HG02678 (cell line): ENCODE measurements around the gene PGGHG.
"Not testable (repeated sequence)": the region's sequence is repeated elsewhere in the genome, so short reads cannot be mapped to it uniquely, and the experiment has no call there.

ENCODE experiments used
- ATAC-seq: cut with Tn5 transposase; IDR thresholded peaks from one replicate; pipeline ENCODE4 v1.9.1; 2021; ENCODE audit warnings: mild to moderate bottlenecking, moderate library complexity; ENCODE audit not compliant: unreplicated experiment

Gene PGGHG

DNA sequence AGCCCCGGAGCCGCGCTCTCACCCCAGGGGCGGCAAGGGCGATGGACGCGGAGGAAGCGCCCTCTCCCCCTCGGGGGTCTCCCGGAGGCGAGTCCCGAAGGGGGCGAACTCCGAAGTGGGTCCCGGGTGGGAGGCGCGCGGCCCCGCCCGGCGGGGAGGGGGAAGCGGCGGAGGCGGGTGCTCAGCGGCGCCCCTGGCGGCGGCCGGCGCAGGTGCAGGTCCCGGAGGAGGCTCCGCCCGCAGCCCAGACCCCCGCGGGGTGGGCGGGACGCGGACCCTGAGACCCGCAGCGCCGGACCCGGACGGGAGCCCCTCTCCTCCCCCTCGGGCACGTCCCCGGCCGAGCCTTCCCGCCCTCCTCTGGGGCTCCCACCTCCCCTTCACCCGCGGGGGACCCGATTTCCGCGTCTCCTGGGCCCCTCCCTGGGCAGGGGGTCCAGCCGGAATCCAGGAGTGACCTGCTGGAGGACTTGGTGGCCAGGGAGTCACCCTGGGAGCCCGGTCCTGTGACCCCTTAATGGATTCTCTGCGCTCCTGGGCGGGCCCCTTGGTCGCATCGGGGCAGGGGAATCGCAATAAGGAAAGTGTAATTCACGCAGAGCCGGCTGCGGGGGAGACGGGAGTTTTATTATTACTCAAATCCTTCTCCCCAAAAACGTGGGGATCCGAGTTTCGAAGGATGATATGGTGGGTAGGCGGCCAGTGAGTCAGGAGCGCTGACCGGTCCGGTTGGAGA, 22.3 kb downstream of the PGGHG start:
- ATAC-seq: peak; percentile 39

DNA sequence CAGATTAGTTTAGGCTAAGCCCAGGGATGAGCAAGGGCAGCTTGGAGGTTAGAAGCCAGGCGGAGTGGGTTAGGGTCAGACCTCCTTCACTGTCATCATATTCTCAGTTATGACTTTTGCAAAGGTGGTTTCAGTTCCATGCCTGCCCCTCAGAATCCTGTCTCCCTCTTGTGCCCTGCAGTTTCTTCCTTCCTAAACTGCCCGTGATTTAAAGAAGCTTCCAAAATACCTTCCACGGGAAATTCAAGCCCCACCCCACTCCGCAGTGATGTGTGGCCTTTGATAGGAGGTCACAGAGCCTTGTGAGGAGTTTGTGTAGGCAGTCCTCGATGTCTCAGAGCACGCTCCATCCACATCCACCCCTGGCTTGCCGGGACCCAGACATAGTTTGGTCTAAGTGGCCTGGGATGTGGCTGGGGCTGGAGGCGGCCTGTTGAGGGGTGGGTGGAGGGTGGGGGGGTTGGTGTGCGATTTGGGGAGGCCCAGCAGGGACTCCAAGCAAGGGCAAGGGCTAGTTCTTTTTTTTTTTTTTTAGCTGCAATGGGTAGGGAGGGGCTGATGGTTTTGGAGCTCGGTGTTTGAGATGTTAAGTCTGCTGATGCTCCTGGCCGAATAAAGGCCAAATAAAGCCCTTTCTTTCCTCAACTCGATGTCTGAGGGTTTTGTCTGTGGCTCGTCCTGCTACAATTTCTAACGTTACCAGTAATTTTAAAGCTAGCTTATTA, 23.3 kb downstream of the PGGHG start:
- ATAC-seq: no peak

DNA sequence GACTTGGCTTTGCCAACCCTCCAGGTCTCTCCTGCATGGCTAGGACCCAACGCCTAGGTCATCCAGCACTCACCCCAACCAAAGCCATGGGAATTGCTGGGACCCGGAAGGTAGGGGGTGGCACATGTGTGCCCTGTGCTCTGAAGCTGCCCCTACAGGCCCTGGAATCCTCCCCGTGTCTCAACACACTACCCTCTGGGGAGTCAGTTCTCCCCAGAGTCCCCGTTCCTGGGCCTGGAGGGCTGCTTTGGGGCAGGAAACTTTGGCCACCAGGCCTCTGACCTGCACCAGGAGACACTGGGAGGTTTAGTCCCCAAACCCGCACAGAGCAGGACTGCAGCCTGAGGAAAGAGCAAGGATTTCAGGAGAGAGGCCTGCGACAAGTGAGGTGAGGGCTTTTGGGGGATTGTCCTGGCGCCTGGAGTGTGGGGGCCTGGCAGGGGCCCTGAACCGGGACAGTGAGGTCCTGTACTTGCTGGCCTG, 24.4 kb downstream of the PGGHG start:
- ATAC-seq: no peak

DNA sequence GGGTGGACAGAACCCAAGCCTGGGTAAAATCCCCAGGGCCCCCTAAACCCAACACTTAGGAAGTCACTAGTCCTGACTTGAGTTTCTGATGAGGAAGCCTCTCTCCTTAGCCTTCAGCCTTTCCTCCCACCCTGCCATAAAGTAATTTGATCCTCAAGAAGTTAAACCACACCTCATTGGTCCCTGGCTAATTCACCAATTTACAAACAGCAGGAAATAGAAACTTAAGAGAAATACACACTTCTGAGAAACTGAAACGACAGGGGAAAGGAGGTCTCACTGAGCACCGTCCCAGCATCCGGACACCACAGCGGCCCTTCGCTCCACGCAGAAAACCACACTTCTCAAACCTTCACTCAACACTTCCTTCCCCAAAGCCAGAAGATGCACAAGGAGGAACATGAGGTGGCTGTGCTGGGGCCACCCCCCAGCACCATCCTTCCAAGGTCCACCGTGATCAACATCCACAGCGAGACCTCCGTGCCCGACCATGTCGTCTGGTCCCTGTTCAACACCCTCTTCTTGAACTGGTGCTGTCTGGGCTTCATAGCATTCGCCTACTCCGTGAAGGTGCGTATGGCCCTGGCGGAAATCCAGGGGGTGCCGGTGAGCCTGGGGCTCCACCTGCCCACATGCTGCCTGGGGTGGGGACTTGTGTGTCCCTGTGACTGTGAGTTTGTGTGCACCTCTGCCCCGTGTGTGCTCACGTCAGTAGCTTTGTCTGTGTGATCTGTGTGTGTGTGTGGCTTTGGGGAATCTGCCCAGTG, 25.0 kb downstream of the PGGHG start, which contains the start of gene IFITM1:
Gene IFITM1 (plus strand): TSS at position 254 of the 767 bp plus-strand sequence. CDS start 131 bp downstream, at position 385.
- ATAC-seq: peak; percentile 29

DNA sequence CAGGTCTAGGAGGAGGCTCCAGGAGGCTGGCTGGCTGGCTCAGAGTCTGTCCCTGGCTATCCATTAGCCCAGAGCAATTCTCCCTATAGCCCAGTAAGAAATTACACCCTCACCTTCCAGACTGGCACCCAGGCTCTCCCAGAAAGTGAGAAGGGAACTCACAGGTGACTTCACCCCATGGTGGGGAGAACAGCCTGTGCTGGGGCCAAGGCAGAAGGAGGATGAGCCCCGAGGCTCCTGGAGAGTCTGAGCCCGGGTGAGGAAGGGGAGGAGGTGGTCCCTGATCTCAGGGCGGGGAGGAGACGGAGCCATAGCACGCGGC, 25.6 kb downstream of the PGGHG start:
- ATAC-seq: not testable (repeated sequence)

DNA sequence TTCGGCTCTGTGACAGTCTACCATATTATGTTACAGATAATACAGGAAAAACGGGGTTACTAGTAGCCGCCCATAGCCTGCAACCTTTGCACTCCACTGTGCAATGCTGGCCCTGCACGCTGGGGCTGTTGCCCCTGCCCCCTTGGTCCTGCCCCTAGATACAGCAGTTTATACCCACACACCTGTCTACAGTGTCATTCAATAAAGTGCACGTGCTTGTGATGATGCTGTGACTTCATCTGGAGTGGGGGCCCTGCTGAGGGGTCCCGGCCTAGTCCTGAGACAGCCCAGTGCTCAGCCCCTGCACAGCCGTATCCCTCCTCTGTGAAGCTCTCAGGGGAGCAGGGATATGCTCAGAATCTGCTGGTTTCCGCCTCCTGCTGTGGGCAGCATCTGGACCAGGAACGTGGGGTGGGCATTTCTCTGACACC, 26.1 kb downstream of the PGGHG start:
- no peak for ATAC-seq

DNA sequence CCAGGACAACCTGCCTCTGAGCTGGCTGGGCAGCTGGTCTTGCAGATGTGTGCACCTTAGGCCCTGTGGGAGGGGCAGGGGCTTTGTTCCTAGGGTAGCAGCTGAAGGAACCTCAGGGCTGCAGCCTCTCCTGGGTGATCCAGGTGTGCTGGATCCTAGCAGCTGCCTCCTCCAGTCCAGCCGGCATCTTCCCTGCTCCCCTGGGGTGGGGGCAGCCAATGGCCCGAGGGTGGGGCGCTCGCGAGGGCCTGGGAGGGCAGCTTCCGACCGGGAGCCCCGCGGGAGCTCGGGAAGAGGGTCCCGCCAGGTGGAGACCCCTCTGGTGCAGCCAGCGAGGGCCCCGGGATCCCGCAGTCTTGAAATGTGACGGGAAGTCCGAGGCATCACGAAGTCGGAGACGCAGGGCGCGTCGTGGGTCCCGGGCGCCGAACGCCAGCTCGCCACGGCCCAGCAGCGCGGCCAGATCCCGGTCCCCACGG, 26.6 kb downstream of the PGGHG start:
- ATAC-seq: no peak

DNA sequence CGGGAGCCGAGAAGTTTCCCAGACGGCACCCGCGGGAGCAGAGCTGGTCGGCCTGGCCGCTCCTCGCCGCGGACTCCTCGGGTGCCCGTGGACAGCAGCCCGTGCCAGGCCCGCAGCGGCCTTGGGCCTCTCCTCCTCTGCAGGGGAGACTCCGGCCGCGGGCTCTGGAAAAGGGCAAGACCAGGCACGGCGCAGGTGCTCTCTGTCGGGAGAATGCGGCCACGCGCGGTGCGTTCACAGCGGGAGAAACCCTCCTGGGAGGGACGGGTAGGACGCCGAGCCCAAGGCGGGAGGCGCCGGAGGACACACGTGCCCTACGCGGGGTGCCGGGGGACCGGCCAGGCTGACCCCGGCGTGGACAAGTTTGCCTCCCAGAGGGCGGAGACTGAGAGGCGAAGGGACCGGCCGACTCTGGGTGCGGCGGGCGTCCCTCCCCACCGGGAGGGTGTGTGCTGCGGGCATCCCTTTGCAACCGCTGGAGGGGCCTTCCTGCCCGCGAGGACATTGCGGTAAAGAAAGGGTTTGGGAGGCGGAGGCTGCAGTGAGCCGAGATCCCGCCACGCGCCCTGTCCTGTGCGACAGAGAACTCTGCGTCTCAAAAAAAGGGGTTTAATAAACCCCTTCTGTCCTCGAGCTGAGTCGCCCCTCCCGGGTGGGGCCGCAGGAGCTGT, 27.2 kb downstream of the PGGHG start:
- no peak for ATAC-seq

DNA sequence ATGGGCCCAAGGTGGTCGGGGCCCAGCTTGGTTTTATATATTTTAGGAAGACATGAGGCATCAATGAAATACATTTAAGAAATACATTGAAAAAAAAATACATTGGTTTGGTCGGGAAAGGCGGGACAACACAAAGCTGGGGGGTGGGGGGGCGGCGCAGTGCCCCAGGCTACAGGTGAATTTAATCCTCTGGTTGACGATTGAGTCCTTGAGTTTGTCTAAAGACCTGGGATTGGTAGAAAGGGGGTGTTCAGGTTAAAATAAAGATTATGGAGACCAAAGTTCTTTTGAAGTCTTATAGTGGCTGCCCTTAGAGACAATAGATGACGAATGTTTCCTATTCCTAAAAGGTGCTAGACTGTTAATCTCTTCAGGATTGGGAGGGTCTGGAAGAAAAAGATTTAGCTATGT, 28.0 kb downstream of the PGGHG start:
- ATAC-seq: no peak

DNA sequence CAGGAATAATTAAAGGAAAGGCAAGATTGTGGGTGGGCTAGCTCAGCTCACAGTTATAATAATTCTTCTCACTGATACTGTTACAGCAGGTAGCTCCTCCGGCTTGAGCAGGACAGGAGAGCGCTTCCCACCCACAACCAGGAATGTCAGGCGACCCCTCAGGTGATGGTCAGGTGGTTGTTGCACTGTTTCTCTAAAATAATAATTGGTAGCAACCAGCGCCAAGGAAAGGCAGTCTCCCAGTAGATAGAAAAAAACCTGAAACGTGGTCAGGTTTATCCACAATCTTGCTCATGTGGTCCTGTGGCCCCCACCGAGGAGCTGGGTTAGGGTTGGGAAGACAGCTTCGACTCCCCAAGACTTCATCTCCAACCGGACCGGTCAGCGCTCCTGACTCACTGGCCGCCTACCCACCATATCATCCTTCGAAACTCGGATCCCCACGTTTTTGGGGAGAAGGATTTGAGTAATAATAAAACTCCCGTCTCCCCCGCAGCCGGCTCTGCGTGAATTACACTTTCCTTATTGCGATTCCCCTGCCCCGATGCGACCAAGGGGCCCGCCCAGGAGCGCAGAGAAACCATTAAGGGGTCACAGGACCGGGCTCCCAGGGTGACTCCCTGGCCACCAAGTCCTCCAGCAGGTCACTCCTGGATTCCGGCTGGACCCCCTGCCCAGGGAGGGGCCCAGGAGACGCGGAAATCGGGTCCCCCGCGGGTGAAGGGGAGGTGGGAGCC, 28.9 kb downstream of the PGGHG start:
- ATAC-seq: not testable (repeated sequence)

DNA sequence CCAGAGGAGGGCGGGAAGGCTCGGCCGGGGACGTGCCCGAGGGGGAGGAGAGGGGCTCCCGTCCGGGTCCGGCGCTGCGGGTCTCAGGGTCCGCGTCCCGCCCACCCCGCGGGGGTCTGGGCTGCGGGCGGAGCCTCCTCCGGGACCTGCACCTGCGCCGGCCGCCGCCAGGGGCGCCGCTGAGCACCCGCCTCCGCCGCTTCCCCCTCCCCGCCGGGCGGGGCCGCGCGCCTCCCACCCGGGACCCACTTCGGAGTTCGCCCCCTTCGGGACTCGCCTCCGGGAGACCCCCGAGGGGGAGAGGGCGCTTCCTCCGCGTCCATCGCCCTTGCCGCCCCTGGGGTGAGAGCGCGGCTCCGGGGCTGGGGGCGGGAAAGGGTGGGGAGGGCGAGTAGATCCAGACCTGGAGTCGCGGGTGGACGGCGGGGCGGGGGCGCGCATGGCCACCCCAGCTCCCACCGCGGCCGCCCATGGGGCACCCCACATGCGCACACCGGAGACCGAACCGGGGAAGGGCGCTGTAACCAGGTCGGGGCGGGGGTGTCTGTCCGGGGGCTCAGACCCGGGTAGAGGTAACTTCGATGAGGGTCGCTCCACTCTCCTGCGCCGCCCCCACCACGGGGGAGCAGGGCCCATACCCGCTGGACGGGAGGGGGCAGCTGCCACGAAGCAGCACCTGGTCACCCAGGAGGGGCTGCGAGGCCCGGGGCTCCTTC, 29.6 kb downstream of the PGGHG start:
- ATAC-seq: peak; percentile 39

DNA sequence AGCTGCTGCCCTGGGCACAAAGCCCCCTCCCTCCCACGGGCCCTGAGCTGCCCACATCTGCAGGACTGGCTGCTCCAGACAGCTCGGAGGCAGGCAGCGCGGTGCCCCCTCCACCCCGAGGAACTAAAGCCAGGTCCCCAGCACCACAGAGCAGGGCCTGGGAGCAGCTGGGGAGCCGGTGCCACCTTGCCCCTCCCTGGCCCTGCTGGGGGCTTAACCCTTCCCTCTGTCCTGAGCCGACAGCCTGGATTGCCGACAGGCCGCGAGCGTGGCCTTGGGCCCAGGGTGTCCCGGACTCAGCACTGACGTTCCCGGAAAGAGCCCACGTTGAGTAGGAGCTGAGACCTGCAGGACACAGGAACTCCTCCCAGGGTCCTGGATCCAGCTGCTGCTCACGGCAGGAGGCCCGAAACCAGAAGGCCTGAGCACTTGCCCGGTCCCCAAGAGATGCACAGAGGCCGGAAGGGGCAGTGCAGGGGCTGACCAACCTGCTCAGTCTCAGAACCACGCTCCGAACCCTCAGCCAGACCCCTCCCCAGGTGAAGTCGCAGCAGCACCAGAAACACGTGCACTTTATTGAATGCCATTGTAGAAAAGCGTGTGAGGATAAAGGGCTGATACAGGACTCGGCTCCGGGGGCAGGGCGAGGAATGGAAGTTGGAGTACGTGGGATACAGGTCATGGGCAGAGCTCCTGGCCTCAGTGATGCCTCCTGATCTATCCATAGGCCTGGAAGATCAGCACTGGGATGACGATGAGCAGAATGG, 30.4 kb downstream of the PGGHG start:
- peak; percentile 13 for ATAC-seq

DNA sequence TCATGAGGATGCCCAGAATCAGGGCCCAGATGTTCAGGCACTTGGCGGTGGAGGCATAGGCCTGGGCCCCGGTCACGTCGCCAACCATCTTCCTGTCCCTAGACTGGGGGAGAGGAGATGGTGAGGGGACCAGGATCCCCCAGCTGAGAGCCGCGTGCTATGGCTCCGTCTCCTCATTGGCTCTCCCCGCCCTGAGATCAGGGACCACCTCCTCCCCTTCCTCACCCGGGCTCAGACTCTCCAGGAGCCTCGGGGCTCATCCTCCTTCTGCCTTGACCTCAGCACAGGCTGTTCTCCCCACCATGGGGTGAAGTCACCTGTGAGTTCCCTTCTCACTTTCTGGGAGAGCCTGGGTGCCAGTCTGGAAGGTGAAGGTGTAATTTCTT, 31.0 kb downstream of the PGGHG start:
- not testable (repeated sequence) for ATAC-seq

DNA sequence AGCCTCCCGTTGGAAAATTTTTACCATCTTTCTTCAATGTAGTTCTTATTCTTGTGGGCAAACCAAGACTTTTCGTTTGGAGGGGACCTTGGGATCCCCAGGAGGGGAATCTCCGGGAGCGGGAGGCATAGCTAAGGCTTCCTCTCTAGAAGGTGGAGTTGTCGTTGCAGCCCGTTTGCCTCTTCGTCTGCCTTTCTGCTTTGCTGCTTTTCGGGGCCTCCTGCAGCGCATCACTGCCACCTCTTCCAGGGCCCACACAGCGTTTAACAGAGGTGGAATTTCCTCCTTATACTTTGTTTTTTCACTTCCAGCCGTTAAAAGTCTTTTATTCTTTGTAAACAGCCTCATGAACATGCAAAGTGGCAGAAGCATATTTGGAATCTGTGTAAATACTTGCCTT, 35.2 kb downstream of the PGGHG start:
- ATAC-seq: no peak

DNA sequence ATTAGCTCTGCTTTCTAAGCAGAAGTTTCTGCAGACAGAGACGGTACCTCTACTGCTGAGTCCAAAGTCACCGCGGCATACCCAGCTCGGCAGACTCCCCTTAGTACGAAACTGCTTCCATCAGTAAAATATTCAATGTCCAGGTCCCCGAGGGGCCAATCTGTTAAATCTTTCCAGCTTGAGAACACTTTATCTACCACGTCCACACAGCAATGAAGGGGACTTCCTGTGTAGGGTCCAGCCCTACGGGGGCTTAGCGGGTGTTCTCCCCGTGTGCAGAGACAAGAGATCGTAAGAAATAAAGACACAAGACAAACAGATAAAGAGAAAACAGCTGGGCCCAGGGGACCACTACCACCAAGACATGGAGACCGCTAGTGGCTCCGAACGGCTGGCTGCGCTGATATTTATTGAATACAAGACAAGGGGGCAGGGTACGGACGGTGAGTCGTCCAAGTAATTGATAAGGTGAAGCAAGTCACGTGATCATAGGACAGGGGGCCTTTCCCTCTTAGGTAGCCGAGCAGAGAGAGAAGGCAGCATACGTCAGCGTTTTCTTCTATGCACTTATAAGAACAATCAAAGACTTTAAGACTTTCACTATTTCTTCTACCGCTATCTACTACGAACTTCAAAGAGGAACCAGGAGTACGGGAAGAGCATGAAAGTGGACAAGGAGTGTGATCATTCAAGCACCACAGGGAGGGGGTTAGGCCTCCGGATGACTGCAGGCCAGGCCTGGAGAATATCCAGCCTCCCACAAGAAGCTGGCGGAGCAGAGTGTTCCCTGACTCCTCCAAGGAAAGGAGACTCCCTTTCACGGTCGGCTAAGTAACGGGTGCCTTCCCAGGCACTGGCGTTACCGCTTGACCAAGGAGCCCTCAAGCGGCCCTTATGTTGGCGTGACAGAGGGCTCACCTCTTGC, 35.9 kb downstream of the PGGHG start:
- not testable (repeated sequence) for ATAC-seq

DNA sequence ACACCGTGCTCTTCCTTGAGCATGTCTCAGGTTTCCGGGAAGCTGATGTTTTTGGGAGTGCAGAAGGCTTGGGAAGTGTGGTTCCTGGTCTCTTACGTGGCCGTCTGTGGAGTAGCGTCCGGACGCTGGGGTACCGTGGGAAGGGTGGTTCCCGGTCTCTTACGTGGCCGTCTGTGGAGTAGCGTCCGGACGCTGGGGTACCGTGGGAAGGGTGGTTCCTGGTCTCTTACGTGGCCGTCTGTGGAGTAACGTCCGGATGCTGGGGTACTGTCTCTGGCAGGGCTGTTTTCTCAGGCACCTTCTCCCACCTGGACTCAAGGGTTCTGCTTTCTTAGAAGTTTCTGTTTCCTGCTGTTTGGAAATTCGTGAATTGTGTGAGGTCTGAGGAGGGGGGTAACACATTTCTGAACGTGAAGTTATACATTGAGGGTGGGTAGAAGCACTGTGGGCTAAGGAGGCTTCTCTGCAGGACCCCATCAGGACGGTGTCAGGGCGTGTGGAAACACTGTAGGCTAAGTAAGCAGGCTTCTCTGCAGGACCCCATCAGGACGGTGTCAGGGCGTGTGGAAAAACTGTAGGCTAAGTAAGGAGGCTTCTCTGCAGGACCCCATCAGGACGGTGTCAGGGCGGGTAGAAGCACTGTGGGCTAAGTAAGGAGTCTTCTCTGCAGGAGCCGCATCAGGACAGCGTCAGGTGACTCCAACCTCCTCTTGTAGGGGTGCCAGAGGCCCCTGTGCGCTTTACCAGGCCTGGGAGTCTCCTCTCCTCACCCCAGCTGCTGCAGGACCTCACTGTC, 37.1 kb downstream of the PGGHG start:
- no peak for ATAC-seq

DNA sequence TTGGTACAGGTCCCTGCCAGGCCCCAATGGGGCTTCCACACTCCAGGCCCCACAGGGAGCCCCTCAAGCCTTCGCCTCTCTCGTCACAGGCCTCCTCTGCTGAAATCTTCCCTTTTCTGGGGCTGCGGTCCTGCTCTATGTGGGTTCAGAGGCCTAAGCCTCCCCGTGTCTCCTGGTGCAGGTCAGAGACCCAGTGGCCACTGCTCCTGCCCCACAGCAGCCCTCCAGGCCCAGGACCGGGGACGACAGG, 37.6 kb downstream of the PGGHG start:
- ATAC-seq: no peak
